Middle frontal gyrus (tissue), 1 donor: ENCODE results near the gene MSANTD1.

Experiments
- DNase-seq: peaks from one replicate; pipeline ENCODE4 v3.0.0-alpha.2; 2015; ENCODE audit warnings: low spot score; ENCODE audit errors: extremely low spot score

Gene MSANTD1

DNA sequence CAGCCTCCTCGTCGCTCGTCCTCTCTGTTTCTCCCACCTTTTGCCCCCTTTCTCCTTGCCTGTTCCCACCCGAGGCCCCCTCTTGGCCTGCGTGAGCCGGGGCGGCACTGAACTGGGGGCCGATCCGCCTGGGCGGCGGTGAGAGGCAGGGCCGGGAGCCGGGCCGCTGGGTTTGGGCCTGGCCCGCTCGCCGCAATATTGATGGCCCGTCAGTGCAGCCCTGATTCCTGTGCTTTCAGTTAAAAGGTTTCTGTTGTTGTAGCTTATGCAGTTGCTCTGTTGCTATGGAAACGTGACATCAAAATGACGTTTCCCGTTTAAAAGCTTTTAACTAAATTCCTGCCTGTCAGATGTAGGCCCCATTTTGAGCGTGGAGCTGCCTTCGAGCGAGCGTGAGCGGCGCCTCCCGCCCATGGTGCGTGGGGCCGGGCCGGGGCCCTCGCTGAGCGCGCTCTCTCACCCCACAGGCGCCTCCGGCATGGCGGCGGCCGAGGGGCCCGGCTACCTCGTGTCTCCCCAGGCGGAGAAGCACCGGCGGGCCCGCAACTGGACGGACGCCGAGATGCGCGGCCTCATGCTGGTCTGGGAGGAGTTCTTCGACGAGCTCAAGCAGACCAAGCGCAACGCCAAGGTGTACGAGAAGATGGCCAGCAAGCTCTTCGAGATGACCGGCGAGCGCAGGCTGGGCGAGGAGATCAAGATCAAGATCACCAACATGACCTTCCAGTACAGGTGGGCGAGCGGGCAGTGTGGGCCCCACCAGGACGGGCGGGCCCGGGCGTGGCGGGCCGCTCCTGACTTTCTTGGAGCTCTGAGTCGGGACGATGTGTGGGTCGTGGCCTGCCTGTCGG, at the start of gene MSANTD1:
MSANTD1 (plus strand) TSS at position 349 of the 851 bp plus-strand sequence; CDS start at position 413, 64 bp downstream.
- no peak for DNase-seq

DNA sequence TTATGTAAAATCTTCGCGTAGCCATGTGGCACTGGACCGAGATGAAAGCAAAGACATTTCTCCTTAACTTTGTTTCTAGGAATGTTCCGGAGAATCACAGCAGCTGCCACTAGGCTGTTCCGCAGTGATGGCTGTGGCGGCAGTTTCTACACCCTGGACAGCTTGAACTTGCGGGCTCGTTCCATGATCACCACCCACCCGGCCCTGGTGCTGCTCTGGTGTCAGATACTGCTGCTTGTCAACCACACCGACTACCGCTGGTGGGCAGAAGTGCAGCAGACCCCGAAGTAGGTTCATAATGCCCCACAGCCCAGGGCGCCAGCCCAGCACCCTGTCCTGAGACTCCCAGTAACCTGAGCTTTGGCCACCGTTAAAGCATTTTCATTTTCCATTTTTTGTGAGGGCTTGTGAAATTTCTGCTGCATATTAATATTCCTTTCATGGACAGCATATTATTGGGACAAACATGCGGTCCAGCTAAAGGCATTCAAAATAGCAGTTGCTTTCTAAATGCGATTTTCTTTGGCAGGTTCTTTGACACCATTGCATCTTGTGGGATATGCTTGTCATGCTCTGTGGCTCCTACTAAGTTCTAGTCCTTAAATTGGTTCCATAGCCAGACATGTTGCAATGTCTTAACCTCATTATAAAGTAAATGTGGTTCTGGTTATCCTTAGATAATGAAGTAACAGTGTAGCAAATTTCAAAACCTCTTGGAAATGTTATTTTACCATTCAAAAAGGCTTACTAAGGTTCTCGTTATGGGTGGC, 49.1 kb upstream of the MSANTD1 start:
- DNase-seq: no peak

GRCh38 chr4:3200423-3201090, 48.4 kb upstream of the MSANTD1 start:
- DNase-seq: no peak

DNA sequence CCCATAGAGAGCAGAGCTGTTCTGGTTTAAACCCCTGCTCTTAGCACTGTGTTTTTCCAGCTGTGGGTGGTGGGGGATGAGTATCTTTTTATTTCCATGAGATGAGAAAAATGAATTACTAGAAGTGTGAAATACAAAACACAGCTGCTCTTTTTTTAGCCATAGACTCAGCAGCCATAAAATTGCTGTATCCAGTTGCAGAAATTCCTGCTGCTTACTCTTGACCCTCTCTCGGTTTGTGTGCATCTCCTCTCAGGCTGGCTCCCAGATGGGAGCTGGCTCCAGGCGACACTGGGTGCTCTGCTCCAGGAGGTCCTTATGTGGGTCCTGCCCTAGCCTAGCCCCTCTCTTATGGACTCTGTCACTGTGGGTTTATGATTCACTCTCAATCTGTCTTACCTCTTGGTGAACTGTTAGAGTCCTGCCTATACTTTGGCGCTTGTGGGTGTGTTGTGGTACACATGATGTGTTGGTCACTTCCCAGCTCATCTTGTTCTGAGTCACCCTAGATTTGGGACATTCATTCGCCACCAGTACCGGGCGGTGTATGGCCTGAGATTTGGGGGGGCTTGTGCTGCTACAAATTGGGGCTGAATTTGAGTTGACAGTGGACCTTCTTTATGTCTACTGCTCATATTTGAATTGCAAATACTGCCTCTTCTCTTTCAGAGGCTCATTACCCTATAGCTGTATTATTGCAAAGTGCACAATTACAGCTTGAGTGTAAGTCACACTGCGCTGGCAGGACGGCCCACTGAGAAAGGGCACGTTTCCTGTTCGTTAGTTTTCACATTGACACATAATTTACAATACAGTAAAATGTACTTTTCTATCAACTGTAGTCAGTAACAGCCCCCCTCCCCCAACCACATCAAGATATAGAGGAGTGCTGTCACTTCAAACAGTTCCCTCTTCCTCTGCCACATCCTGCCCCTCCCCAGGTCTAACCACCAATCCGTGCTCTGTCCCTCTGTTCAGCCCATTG, 46.9 kb upstream of the MSANTD1 start:
- no peak for DNase-seq

DNA sequence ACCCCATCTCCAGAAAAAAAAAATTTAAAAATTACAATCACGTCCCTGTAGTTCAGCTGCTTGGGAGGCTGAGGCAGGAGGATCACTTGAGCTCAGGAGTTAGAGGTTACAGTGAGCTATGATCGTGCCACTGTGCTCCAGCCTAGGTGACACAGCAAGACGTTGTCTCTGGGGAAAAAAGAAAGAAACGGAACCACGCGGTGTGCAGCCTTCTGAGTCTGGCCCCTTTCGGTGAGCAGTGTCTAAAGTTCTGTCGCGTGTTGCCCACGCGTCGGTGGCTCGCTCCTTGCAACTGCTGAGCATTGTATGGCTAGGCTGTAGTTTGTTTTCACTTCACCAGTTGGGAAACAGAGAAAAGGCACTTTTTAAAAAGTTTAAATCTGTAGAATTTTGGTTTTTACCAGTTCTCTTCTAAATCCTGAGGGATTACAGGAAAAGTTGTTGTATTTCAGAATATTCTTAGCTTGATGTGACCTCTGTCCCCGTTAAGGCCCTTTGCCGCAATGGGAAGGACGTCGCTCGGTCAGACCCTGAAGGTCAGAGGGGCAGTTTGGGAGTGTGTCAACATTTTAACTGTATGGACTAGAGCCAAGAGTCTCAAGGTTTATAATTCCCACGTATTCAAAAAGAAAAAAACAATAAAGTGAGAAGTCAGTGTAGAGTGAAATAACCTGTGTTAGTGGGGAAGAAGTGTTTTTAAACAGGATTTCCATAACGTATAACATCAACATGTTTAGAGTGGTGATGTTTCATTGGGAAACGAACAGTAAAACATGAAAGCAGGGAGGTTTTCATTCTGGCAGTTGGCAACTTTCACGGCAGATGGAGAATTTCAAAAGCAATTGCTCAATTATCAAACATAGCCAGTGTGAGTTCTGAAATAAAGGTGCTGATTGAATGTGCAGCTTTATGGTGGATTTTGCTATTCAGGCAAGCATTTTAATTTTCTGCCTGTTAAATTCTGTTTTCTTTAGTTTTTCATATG, 45.8 kb upstream of the MSANTD1 start:
- no peak for DNase-seq

DNA sequence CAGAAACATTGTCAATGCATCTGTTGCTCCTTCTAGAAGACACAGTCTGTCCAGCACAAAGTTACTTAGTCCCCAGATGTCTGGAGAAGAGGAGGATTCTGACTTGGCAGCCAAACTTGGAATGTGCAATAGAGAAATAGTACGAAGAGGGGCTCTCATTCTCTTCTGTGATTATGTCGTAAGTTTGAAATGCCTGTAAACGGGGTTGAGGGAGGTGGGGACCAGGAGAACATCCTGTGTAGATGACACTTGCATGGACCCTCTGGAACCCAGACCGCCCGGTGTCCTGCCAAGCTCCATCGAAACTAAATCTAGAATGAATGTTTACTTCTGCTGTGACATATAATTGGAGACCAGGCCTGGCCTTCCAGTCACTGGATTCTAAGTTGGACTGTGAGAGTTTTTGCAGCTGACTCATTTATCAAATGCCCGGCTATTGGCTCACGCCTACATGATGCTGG, 45.0 kb upstream of the MSANTD1 start:
- no peak for DNase-seq

- no peak for DNase-seq
Measured at GRCh38 chr4:3205995-3206394, 43.0 kb upstream of the MSANTD1 start.

DNA sequence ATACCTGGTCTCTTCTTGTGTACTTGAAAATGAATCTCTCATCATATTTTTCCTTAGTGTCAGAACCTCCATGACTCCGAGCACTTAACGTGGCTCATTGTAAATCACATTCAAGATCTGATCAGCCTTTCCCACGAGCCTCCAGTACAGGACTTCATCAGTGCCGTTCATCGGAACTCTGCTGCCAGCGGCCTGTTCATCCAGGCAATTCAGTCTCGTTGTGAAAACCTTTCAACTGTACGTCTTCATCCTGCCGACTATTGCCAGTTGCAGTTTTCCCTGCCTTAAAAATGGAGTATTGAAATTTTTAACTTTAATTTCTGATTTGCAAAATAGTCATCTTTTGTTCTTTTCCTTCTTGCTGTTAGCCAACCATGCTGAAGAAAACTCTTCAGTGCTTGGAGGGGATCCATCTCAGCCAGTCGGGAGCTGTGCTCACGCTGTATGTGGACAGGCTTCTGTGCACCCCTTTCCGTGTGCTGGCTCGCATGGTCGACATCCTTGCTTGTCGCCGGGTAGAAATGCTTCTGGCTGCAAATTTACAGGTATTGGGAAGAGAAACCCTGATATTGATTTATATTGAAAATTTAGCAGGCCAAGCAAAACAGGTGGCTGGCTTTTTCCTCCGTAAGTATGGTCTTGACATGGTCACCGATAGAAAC, 42.4 kb upstream of the MSANTD1 start:
- no peak for DNase-seq

DNA sequence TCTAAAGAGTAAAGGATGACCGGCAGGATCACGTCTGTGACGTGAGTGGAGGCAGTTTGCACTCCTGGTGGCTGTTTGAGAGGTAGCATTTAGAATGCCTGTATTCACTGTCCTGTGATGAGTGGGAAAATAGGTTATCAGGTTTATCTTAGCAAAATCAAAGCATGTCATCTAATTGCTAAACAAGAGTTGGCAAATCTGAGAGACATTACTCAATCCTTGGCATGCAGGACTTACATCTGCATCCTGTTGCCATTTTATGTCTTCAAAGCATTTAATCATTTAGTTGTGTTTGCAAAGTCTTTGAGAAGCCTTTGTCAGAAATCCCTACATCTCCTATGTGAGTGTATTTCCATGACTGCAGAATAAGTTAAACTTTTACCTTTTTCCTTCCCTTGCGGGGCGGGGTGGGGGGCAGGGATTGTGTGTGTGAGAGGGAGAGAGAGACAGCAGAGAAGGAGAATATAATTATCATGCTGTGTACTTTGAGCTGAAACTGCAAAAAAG, 41.4 kb upstream of the MSANTD1 start:
- DNase-seq: no peak

- no peak for DNase-seq
Measured at GRCh38 chr4:3208826-3209225, 40.1 kb upstream of the MSANTD1 start.

DNA sequence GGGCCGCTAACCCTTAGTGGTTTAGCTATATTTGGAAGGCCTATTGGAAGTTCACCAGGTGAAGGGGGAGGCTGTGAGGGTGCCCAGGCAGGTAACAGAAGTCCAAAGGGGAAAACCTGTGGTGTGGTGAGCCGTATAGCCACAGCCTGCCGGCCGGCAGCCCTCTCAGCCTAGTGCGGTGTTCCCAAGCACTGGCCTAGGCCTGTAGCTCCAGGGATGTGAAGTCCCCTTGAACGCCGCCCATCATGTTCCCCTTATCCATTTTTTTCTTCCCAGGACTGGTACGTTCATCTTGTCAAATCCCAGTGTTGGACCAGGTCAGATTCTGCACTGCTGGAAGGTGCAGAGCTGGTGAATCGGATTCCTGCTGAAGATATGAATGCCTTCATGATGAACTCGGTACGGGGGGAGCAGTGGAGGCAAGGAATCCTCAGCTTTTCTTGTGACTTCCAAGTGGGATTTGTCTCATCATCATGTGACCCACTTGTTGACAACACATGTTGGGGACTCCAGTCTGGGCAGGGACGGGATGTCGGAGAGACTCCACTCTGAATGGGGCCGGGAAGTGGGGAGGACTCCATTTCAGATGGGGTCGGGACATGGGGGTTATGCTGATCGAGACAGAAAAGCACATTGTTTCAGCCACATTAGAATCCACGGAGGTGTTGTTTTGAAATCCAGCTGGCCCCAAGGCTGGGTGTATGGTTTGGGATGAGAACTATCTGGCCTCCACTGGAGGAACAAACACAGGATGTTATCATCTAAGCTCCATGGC, 39.2 kb upstream of the MSANTD1 start:
- no peak for DNase-seq

DNA sequence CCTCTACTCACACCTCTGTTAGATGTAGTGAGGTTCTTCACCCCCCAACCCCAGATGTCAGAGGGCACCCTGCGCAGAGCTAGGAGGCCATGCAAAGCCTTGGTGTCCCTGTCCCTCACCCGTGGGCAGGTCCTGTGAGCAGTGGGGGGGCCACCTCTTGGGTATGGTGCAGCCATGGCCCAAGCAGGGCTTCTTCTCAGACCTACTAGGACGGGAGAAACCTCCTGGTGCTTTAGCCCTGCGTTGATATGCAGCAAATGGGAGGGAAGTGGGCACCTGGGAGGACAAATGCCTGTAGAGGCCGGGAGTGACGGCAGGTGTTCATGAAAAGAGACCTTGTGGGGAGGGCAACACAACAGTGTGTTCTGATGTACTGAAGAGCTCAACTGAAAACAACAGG, 38.5 kb upstream of the MSANTD1 start:
- DNase-seq: no peak

DNA sequence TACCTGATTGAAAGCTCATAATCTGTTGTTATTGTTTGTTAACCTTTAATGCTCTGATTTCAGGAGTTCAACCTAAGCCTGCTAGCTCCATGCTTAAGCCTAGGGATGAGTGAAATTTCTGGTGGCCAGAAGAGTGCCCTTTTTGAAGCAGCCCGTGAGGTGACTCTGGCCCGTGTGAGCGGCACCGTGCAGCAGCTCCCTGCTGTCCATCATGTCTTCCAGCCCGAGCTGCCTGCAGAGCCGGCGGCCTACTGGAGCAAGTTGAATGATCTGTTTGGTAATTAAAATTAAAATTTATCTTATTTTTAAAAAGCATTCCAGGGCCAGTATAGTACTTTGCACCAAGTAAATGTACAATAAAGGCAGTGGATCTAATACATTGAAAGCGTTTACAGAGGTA, 37.1 kb upstream of the MSANTD1 start:
- no peak for DNase-seq

DNA sequence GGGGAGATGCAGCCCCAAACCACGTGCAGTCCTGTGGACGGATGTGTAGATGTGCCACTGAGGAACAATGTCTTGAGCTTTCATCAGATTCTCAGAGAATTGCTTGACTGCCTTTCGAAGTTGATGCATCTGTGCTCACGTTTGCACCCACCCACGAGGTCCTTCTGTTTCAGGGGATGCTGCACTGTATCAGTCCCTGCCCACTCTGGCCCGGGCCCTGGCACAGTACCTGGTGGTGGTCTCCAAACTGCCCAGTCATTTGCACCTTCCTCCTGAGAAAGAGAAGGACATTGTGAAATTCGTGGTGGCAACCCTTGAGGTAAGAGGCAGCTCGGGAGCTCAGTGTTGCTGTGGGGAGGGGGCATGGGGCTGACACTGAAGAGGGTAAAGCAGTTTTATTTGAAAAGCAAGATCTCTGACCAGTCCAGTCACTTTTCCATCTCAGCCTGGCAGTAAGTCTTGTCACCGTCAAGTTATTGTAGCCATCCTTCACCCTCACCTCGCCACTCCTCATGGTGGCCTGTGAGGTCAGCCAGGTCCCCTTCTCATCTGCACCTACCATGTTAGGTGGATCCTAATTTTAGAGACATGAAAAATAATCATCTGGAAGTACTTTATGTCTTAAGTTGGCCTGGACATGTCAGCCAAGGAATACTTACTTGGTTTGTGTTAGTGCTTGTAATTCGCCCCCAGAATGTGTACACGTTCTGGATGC, 36.4 kb upstream of the MSANTD1 start:
- no peak for DNase-seq

DNA sequence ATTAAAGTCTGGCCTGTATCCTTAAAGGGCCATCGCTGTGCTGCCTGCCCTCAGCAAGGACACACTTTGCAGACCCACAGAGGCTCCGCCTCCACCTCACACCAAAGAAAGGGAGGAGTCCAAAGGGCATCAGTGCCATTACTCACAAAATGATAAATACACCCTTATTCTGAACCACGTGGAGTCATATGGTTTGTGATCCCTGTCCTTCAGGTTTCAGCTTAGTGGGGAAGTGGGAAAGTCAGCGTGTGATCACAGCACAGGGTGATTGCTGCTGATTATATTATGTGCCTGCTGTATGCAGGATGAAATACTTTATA, 35.9 kb upstream of the MSANTD1 start:
- no peak for DNase-seq

GRCh38 chr4:3213661-3214250, 35.2 kb upstream of the MSANTD1 start:
- DNase-seq: no peak

DNA sequence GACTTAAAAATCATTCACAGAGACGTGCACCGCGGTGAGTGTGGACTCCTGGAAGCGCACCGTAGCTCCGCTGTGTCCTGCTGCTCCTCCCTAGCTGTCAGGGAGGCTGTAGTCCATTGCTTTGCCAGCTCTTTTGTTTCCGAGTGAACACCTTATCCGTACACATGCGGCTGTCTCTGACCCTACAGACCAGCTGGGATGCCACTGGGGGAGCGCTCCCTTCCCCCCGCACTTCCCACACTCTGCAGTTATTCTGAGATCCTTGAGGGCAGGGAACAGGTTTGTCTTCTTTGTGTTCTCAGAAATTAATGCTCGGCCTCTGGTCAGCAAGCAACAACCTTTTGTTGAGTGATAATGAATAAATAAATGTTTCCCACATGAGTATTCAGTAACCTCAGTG, 33.7 kb upstream of the MSANTD1 start:
- DNase-seq: no peak
